ENCODE measurements around the gene RUVBL1.

- TF ChIP-seq CTCF (IDR thresholded peaks at IDR 0.05; ENCODE audit: low read depth, low read length) (no peak), EZH2phosphoT487 (IDR thresholded peaks at IDR 0.05; ENCODE audit: low read depth) (no peak)
Observed at GRCh38 chr3:128066114-128066513, 57.5 kb downstream of the RUVBL1 start.
